WTC11 (cell line): ENCODE data around the gene GPATCH1. TPM values are rescaled to one million over a fixed set of nuclear protein-coding genes. Genes with fewer than 3 reads are reported as not detected.

Experiments used
- AFF4 ChIP-seq: sonication (generic); formaldehyde crosslinking; IDR thresholded peaks from 2 replicates; pipeline ENCODE4 v1.8.1; 2023; ENCODE audit warnings: mild to moderate bottlenecking, missing genetic modification reagents, borderline replicate concordance
- AR ChIP-seq: fragments of 250-450 bp; sonication (Bioruptor Pico); IDR thresholded peaks from 2 replicates; pipeline ENCODE4 v1.9.0; 2021; ENCODE audit warnings: mild to moderate bottlenecking
- ATF1 ChIP-seq: sonication (generic); formaldehyde crosslinking; IDR thresholded peaks from 2 replicates; pipeline ENCODE4 v1.8.1; 2023; ENCODE audit warnings: mild to moderate bottlenecking, moderate library complexity, missing genetic modification reagents
- CBFB ChIP-seq: sonication (generic); formaldehyde crosslinking; IDR thresholded peaks from 2 replicates; pipeline ENCODE4 v1.8.1; 2022; ENCODE audit warnings: mild to moderate bottlenecking, low read depth, missing genetic modification reagents
- CREM ChIP-seq: sonication (generic); formaldehyde crosslinking; IDR thresholded peaks from 2 replicates; pipeline ENCODE4 v1.8.1; 2022; ENCODE audit warnings: mild to moderate bottlenecking, missing genetic modification reagents, moderate library complexity
- E2F1 ChIP-seq: sonication (generic); formaldehyde crosslinking; IDR thresholded peaks from 2 replicates; pipeline ENCODE4 v1.8.0; 2022; ENCODE audit warnings: mild to moderate bottlenecking, missing genetic modification reagents
- E2F4 ChIP-seq: sonication (generic); formaldehyde crosslinking; IDR thresholded peaks from 2 replicates; pipeline ENCODE4 v1.8.1; 2022; ENCODE audit warnings: low read depth, mild to moderate bottlenecking, moderate library complexity, missing genetic modification reagents, borderline replicate concordance
- ERG ChIP-seq: fragments of 250-450 bp; sonication (Bioruptor Pico); IDR thresholded peaks from 2 replicates; pipeline ENCODE4 v1.8.0; 2021; ENCODE audit warnings: mild to moderate bottlenecking
- ETV6 ChIP-seq: sonication (generic); formaldehyde crosslinking; IDR thresholded peaks from 2 replicates; pipeline ENCODE4 v1.8.1; 2022; ENCODE audit warnings: mild to moderate bottlenecking, missing genetic modification reagents
- FOXP1 ChIP-seq: sonication (generic); formaldehyde crosslinking; IDR thresholded peaks from 2 replicates; pipeline ENCODE4 v1.8.0; 2022; ENCODE audit warnings: missing genetic modification reagents, mild to moderate bottlenecking, moderate library complexity, borderline replicate concordance
- HMGXB4 ChIP-seq: sonication (generic); formaldehyde crosslinking; IDR thresholded peaks from 2 replicates; pipeline ENCODE4 v1.8.1; 2023; ENCODE audit warnings: mild to moderate bottlenecking, moderate library complexity, missing genetic modification reagents
- SOX15 ChIP-seq: fragments of 250-450 bp; sonication (Bioruptor Pico); IDR thresholded peaks from 2 replicates; pipeline ENCODE4 v1.9.0; 2021; ENCODE audit warnings: mild to moderate bottlenecking
- ZBTB21 ChIP-seq: sonication (generic); formaldehyde crosslinking; IDR thresholded peaks from 2 replicates; pipeline ENCODE4 v1.8.1; 2023; ENCODE audit warnings: mild to moderate bottlenecking, missing genetic modification reagents, borderline replicate concordance
- ZMAT4 ChIP-seq: fragments of 250-450 bp; sonication (Bioruptor Pico); IDR thresholded peaks from 2 replicates; pipeline ENCODE4 v1.9.0; 2021; ENCODE audit warnings: mild to moderate bottlenecking
- ZNF281 ChIP-seq: sonication (generic); formaldehyde crosslinking; IDR thresholded peaks from 2 replicates; pipeline ENCODE4 v1.8.0; 2023; ENCODE audit warnings: mild to moderate bottlenecking, missing genetic modification reagents
- ZNF423 ChIP-seq: fragments of 250-450 bp; sonication (Bioruptor Pico); IDR thresholded peaks from 2 replicates; pipeline ENCODE4 v2.1.2; 2022; ENCODE audit warnings: mild to moderate bottlenecking, moderate library complexity
- ZNF425 ChIP-seq: fragments of 250-450 bp; sonication (Bioruptor Pico); conservative IDR thresholded peaks from 2 replicates; pipeline ENCODE4 v1.9.0; 2021; ENCODE audit warnings: mild to moderate bottlenecking
- ZNF512 ChIP-seq: sonication (generic); formaldehyde crosslinking; IDR thresholded peaks from 2 replicates; pipeline ENCODE4 v1.8.1; 2022; ENCODE audit warnings: missing genetic modification reagents, borderline replicate concordance
- total RNA-seq: library from RNA; stranded (reverse); gene quantifications from 3 replicates; pipeline ENCODE4 v1.2.3, GENCODE V29; 2021

Gene GPATCH1
- total RNA-seq, 1 experiment from 2014 or later, result 10.7 TPM

- TF ChIP-seq AFF4 (CRISPR knock-in tag), result no peak
- TF ChIP-seq ZMAT4, result no peak
- 0 out of 2 replicates have a peak, but pooled peaks have one; percentile 23 for TF ChIP-seq ZNF281
- TF ChIP-seq ATF1 (CRISPR knock-in tag), result no peak
- no peak for TF ChIP-seq AR (CRISPR knock-in tag)
- TF ChIP-seq ETV6 (CRISPR knock-in tag), result no peak
- no peak for TF ChIP-seq ZNF425 (CRISPR knock-in tag)
- TF ChIP-seq HMGXB4 (CRISPR knock-in tag), result no peak; the same call in 1 of the 2 replicates
- peak; percentile 51; the same call in 1 of the 2 replicates for TF ChIP-seq E2F4
- no peak for TF ChIP-seq ZNF423 (CRISPR knock-in tag)
- TF ChIP-seq ZNF512 (CRISPR knock-in tag), result no peak
- TF ChIP-seq CREM, result no peak
- TF ChIP-seq SOX15, result no peak
- TF ChIP-seq E2F1 (CRISPR knock-in tag), result no peak
- TF ChIP-seq FOXP1 (CRISPR knock-in tag), result no peak
- TF ChIP-seq CBFB (CRISPR knock-in tag), result no peak
- TF ChIP-seq ZBTB21 (CRISPR knock-in tag), result no peak
- TF ChIP-seq ERG (CRISPR knock-in tag), result no peak
Observed at GRCh38 chr19:33177417-33177979, 96.5 kb downstream of the GPATCH1 start (continued).
